Fibroblast of lung (primary cell): ENCODE data around the gene EPHB1. TPM values are rescaled to one million over a fixed set of nuclear protein-coding genes. Genes with fewer than 3 reads are reported as not detected.

Source experiments
- DNase-seq, 2 donors: peaks; one replicate each; pipeline versions ENCODE4 v3.0.0 to v3.0.0-alpha.2; 2010; ENCODE audit warnings: low read depth in 2 of 2
- H2AFZ ChIP-seq: 2 replicates; pipeline ENCODE4 v1.5.1; 2012; ENCODE audit warnings: low read length, control low read depth, inconsistent platforms
- H3K27ac ChIP-seq: 2 replicates; pipeline ENCODE4 v1.5.1; 2011; ENCODE audit warnings: low read length, control low read depth; ENCODE audit not compliant: insufficient read depth
- H3K27me3 ChIP-seq: 2 replicates; pipeline ENCODE4 v1.5.1; 2011; ENCODE audit warnings: mild to moderate bottlenecking, low read length; ENCODE audit not compliant: control insufficient read depth, insufficient read depth
- H3K36me3 ChIP-seq: 2 replicates; pipeline ENCODE4 v1.5.1; 2011; ENCODE audit warnings: low read length; ENCODE audit not compliant: control insufficient read depth, insufficient read depth
- H3K4me1 ChIP-seq: 2 replicates; pipeline ENCODE4 v1.5.1; 2011; ENCODE audit warnings: low read length; ENCODE audit not compliant: control insufficient read depth, insufficient read depth; ENCODE audit errors: extremely low read depth
- H3K4me2 ChIP-seq: 2 replicates; pipeline ENCODE4 v1.5.1; 2011; ENCODE audit warnings: low read length, control low read depth; ENCODE audit not compliant: insufficient read depth; ENCODE audit errors: extremely low read depth
- H3K4me3 ChIP-seq, 4 experiments: fragments of 200-600 bp in 1 of 4; sonication (generic) in 1 of 4; replicated peaks in 1 of 4; 2 replicates each; pipeline ENCODE4 v1.5.1; 2011 to 2016; ENCODE audit warnings: low read length in 4 of 4, low read depth in 3 of 4, mild to moderate bottlenecking in 3 of 4, control low read depth in 2 of 4, inconsistent platforms in 1 of 4, mixed read lengths in 1 of 4; ENCODE audit not compliant: insufficient read depth in 1 of 4; ENCODE audit errors: control extremely low read depth in 1 of 4
- H3K79me2 ChIP-seq: 2 replicates; pipeline ENCODE4 v1.5.1; 2012; ENCODE audit warnings: mild to moderate bottlenecking, low read length, inconsistent platforms; ENCODE audit not compliant: control insufficient read depth, insufficient read depth
- H3K9ac ChIP-seq: 2 replicates; pipeline ENCODE4 v1.5.1; 2011; ENCODE audit warnings: mild to moderate bottlenecking, low read length, control low read depth; ENCODE audit not compliant: insufficient read depth
- H3K9me3 ChIP-seq: 2 replicates; pipeline ENCODE4 v1.5.1; 2012; ENCODE audit warnings: low read depth, low read length; ENCODE audit not compliant: control insufficient read depth, insufficient read depth
- H4K20me1 ChIP-seq: 2 replicates; pipeline ENCODE4 v1.5.1; 2011; ENCODE audit warnings: low read length; ENCODE audit not compliant: control insufficient read depth, insufficient read depth; ENCODE audit errors: extremely low read depth
- EZH2 ChIP-seq: IDR thresholded peaks from 2 replicates; pipeline ENCODE4 v1.5.1; 2012; ENCODE audit warnings: low read length, control low read depth, mild to moderate bottlenecking; ENCODE audit errors: missing control alignments
- polyA plus RNA-seq, 2 donors: library from polyadenylated mRNA; depleted of rRNA in 1 of 2; stranded (reverse) in 1 of 2; unstranded in 1 of 2; fragments of >200 nt; gene quantifications; 2 replicates each; pipeline ENCODE4 v1.2.1, GENCODE V29; 2011 to 2012; ENCODE audit warnings: missing spikeins in 1 of 2
- total RNA-seq: library from RNA; depleted of rRNA; stranded (reverse); fragments of >200 nt; gene quantifications from 2 replicates; pipeline ENCODE4 v1.2.1, GENCODE V29; 2014
- TF ChIP-seq, protein P1 (sequence below), 2 donors: IDR thresholded peaks in 1 of 2; conservative IDR thresholded peaks in 1 of 2; 1 replicate in 1 of 2; 2 replicates in 1 of 2; pipeline ENCODE4 v1.5.1; 2011 to 2012; ENCODE audit warnings: low read length in 2 of 2, control low read depth in 1 of 2, inconsistent platforms in 1 of 2, low read depth in 1 of 2, mild to moderate bottlenecking in 1 of 2

The EPHB1 gene
- total and polyA plus RNA-seq, 2 donors (not counting 1 experiment from before 2014, with no cell fraction given): 0.14 to 0.50 TPM

DNA sequence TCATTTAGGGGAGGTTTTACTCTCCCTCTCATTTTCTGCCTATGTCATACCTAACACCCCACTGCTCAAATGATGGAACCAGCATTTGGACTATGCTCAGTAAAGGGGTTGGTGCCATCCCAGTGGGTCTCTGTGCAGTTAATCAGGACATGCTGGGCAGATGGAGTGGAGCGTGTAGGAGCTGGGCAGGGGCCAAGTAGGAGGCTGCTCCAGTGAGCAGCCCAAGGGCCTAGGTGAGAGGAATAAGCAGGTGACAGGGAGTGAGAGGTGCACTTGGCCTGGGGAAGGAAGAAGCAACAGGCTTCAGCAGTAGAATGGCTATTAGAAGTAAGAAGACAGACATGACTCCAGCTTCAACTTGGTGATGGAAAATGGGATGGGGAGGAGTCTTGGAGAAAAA lies 72.2 kb downstream of the EPHB1 start:
- no peak overlapping the region for H3K27ac ChIP-seq
- H4K20me1 ChIP-seq: no peaks in the 10 kb centered on the region
- TF ChIP-seq, protein P1, sequence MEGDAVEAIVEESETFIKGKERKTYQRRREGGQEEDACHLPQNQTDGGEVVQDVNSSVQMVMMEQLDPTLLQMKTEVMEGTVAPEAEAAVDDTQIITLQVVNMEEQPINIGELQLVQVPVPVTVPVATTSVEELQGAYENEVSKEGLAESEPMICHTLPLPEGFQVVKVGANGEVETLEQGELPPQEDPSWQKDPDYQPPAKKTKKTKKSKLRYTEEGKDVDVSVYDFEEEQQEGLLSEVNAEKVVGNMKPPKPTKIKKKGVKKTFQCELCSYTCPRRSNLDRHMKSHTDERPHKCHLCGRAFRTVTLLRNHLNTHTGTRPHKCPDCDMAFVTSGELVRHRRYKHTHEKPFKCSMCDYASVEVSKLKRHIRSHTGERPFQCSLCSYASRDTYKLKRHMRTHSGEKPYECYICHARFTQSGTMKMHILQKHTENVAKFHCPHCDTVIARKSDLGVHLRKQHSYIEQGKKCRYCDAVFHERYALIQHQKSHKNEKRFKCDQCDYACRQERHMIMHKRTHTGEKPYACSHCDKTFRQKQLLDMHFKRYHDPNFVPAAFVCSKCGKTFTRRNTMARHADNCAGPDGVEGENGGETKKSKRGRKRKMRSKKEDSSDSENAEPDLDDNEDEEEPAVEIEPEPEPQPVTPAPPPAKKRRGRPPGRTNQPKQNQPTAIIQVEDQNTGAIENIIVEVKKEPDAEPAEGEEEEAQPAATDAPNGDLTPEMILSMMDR (conservative IDR thresholded peaks at IDR 0.05 in 1 of 2, IDR thresholded peaks at IDR 0.05 in 1 of 2; ENCODE audit: low read depth in 1 of 2, low read length in 2 of 2): no peak
- no peak for TF ChIP-seq EZH2
- no peak for DNase-seq
- no peak overlapping the region for H3K4me2 ChIP-seq
- no peaks in the 10 kb centered on the region for H3K4me1 ChIP-seq
- no peaks in the 10 kb centered on the region for H3K27me3 ChIP-seq
- H3K4me3 ChIP-seq: no peak overlapping the region
- no peak overlapping the region for H2AFZ ChIP-seq
- H3K9me3 ChIP-seq: no peaks in the 10 kb centered on the region
- no peak overlapping the region for H3K9ac ChIP-seq
- no peaks in the 10 kb centered on the region for H3K36me3 ChIP-seq
- H3K79me2 ChIP-seq: no peaks in the 10 kb centered on the region

DNA sequence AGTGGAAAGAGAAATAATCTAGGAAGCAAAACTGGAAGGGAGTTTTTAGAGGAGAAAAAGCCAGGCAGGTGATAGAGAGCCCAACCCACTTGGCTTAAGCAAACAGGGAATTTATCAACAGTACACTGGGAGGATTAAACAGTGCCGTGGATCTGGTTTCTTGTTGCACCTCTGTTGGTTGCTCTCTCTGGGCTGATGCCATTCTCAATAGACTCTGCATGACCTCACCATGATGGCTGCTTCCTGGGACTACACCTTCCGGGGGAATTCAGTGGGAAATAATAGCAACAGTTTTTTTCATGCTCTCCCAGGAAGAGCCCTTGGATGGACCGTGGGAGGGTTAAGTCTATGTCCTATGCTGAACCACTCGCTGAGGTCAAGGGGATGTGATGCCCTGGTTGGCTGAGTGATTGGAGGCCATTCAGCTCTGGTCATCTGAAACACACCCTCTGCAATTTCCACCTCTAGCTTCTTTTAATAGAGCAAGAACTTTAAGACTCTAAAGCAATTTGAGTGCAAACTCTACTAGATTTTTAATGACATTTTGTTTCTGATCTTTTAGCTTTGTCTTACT lies 74.2 kb downstream of the EPHB1 start:
- TF ChIP-seq EZH2: no peak
- TF ChIP-seq, protein P1 (conservative IDR thresholded peaks at IDR 0.05 in 1 of 2, IDR thresholded peaks at IDR 0.05 in 1 of 2; ENCODE audit: low read depth in 1 of 2, low read length in 2 of 2): no peak
- Histone ChIP-seq H3K4me2 (no peak overlapping the region), H3K9me3 (no peaks in the 10 kb centered on the region), H3K27me3 (no peaks in the 10 kb centered on the region), H3K9ac (no peak overlapping the region), H4K20me1 (no peaks in the 10 kb centered on the region), H3K4me1 (no peaks in the 10 kb centered on the region), H3K36me3 (no peaks in the 10 kb centered on the region), H3K4me3 (no peak overlapping the region), H3K27ac (no peak overlapping the region), H3K79me2 (no peaks in the 10 kb centered on the region), H2AFZ (no peak overlapping the region)
- DNase-seq: no peak

DNA sequence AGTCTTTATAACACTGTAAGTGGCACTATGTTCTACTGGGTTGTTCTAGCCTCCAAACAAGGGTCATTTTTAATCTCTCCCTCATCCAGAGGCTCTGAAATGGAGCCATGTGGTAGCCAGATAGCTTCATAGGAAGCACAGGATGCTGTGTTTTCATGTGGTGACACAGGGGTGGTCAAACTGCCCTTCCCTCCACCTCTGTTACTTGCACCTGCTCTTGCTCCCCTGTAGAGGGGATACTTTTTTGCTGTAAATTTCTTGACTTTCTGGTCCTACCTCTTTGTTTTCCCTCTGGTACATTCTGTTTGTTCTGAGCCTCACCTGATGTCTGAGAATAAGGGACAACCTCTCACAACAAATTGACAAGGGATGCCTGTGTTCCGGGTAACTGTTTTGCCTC lies 76.8 kb downstream of the EPHB1 start:
- Histone ChIP-seq H3K9ac (no peak overlapping the region), H3K27ac (no peak overlapping the region), H3K4me3 (no peak overlapping the region), H3K36me3 (no peaks in the 10 kb centered on the region), H3K27me3 (no peaks in the 10 kb centered on the region), H4K20me1 (no peaks in the 10 kb centered on the region), H3K79me2 (no peaks in the 10 kb centered on the region), H2AFZ (no peak overlapping the region), H3K4me2 (no peak overlapping the region), H3K4me1 (no peaks in the 10 kb centered on the region), H3K9me3 (no peaks in the 10 kb centered on the region)
- no peak for DNase-seq
- TF ChIP-seq, protein P1 (conservative IDR thresholded peaks at IDR 0.05 in 1 of 2, IDR thresholded peaks at IDR 0.05 in 1 of 2; ENCODE audit: low read depth in 1 of 2, low read length in 2 of 2): no peak
- TF ChIP-seq EZH2: no peak
